ENCODE measurements around the gene BANP. TPM values are rescaled to one million over a fixed set of nuclear protein-coding genes. Genes with fewer than 3 reads are reported as not detected.
"Not testable (repeated sequence)": the region's sequence is repeated elsewhere in the genome, so short reads cannot be mapped to it uniquely, and the experiment has no call there.

Gene BANP
- total RNA-seq, 2 donors from 2014 or later: 14.7 to 20.9 TPM

DNA sequence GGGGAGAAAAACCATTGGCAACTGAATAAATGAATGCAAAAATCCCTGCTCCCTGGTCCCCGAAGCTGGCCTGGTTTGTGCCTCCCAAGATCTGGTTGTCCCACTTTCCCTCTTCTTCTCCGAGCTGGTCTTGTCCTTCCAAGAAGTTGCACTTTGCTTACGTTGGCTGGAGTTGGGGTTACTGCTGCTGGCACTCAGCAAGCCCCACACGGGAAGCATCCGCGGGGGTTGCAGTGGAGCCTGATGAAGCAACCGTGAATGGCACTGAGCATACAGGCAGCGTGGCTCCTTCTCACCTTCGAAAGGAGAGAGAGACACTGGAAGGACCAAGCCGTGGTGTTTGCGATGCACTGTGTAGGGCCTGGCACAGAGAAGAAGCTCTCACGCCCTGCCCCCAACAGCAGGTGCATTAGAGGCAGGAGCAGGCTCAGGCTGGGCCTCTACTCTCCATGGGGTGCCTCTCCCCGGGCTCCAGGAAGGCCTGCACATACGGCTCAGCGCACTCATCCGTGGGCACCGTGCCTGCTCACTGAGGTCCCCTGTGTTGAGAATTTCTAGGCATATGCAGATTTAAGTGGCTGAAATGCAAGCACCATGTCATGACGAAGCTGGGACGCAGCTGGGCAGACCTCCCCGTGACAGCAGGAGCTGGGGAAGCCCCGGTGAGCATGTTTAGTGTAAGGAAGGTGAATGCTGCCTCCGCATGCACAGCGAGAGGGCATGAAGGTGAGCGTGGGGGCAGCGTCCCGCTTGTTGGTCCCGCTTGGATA lies 27.0 kb upstream of the BANP start:
- intact Hi-C loops (cut with DNase I): no loop called here

DNA sequence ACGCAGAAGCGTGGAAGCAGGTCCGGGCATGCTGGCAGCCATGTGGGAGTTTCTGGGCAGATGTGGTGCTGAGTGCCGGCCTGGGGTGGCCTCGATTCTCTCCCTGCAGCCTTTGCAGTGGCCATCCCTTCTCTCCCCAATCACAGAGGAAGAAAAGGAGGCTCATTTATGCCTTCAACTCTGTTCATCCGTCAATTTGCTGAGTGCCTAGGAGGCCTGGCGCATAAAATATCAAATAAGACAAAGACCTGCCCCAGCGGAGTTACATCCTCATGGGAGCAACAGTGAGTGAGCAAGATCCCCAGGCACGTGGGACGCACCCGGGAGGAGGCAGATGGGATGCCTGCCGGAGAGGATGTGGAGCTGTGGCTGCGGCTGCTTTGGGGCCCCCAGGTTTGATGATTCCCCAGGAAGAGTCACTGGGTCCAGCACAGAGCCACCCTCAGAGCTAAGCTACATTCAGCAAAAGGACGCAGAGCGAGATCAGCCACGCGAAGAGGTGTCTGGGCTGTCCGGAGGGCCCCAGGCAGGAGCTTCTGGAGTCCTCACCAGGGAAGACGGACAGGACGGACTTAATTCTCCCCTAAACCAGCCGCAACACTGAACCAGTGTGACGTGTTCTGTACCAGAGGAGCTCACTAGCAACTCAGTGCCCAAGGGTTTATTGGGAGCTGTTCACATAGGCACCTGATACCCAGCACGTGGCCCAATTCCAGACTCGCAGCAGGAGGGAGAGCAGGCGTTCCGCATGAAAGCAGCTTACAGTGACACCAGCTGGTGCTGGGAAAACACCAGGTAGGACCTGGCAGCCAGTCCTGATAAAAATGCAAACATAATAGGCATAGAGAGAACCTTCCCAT lies 26.2 kb upstream of the BANP start:
- no peak for DNase-seq (ENCODE audit: low spot score)
- intact Hi-C loops (cut with DNase I): no loop called here

More for the DNA sequence above, 27.0 kb upstream of the BANP start:
- DNase-seq (ENCODE audit: low spot score): no peak

DNA sequence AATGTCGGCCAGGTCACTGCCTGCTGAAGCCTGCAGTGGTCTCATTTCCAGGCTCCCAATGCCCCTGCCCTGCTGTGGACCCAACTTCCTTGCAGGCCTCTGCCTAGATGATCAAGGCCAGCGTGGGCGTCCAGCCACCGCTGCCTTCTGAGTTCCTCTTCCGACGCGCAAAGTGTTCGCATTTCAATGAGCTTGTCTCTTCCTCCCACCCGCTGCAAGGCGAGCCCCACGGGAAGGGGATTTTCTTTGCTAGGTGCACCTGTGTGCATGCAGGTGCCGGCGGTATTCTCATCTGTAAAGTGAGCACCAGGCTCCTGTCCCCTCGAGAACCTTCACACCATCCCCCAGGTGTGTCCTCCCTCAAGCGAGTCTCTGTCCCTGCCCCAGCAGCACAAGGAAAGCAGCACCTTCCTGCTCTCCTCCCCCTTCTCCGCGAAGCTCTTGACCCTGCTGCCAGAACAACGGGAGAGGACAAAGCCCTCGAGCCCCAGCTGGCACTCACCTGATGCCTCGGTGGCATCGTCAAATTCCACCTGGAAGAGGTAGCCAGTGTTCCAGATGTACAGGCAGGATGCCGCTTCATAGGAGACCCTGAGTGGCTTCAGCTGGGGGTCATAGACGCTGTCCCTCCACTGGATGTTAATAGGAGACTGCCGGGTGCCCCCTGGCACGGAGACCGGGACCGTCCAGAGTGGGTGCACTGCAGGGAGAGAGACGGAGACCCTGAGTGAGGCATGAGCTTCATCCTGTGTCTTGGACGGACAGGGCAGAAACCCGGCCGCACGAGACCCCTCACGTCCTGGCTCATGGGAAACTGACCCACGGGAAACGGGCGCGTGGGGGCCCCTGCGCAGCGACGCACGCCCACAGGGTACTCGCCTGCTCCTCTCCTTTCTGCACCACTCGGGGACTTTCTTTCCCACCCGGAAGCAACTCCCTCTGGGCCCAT lies 24.7 kb upstream of the BANP start:
- intact Hi-C loops (cut with DNase I): no loop called here

DNA sequence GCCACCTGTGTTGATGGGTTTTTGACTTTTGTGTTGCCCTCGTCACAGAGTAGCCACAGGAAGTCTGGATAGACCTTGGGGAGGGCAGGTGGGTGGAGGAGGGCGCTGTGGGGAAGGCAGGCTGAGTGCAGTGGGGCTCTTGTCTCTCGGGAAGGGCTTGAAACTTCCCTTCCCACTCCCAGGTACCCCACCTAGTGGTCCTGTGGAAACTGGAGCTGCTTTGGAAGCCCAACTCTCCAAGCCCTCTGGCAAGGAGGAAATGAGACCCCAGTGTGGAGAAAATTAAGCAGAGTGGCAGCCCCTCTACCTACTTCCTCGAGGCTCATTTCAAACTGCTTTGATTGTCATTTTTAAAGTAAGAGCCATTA lies 24.1 kb upstream of the BANP start:
- intact Hi-C loops (cut with DNase I): no loop called here
- no peak for DNase-seq (ENCODE audit: low spot score)

More for the DNA sequence above, 24.7 kb upstream of the BANP start:
- DNase-seq (ENCODE audit: low spot score): no peak

DNA sequence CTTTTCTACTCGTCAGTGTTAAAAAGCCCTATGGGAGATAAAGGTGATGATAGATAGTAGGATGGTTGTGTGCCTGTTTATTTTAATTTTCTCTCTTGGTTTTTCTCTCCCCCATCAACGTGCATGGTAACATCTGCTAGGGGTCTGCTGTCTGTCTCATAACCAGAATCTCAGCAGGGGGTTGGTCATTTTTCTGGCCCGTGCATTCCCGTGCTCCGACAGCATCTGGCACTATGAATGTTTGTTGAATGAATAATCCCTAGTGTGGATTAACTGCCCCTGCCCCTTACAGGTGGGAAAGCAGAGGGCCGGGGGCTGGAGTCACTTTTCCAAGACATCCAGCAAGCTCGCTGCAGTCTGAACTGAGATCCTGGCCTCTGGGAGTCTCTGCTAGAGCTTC lies 21.2 kb upstream of the BANP start:
- intact Hi-C loops (cut with DNase I): no loop called here
- no peak for DNase-seq (ENCODE audit: low spot score)

DNA sequence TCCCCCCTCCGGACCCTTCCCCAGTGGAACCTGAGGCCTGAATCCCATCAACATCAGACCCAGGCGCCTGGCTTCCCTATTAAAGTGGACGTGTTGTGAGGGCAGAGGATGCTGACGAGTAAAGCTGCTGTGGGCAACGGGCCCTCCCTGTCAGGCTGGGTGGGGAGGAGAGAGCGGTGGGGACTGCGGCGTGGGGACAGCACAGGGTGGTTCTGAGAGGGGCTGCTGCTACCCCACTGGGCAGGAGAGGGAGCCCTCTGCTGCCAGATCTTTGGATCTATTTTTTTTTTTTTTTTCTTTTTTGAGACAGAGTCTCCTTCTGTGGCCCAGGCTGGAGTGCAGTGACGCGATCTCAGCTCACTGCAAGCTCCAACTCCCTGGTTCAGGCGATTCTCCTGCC lies 20.8 kb upstream of the BANP start:
- intact Hi-C loops (cut with DNase I): no loop called here

DNA sequence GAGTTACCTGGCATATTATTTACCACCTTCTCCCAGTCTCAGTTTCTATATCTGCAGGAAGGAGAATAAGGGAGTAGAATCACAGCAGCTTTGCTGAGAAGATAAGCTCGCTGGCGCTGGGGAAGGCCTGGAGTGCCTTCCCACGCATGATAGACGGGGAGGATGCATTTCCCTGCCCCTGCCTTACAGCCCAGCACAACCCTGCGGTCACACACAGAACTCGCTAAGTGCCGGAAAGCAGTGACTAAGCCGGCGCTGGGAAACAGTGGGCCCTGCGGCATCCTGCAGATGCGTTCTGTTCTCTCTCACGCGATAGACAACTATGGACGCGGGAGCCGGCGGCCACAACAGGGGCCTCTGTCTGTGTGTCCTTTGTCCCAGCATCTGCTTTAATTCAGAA lies 19.7 kb upstream of the BANP start:
- no peak for DNase-seq (ENCODE audit: low spot score)
- intact Hi-C loops (cut with DNase I): no loop called here

More for the DNA sequence above, 20.8 kb upstream of the BANP start:
- DNase-seq (ENCODE audit: low spot score): no peak

DNA sequence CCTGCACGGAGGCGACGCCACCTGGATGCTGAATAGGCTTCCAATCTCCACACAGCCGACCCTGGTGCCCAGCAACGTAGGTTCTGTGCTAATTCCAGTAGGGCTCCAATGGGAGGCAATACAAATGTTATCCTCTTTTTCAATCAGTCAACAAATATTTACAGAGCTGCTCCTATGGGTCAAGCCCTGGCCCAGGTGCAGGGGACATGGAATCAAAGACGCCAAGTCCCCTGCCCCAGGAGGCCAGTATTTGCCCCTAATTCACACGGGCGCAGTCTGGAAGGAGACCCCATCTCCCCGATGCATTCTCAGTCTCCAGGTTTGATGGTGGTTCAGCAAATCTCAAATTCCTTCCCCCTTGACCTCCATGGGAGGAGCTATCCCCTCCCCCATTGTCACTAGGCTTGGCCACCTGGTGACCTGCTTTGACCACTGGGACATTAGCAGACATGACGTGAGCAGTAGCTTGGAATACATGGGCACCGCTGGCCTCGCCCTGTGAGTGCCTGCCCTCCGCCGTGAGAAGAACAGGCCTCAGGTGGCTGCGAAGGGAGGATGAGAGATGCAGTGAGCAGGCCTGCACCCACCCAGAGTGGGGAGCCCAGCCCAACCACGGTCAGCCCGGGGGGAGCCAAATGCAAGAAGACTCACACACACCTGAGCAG lies 18.6 kb upstream of the BANP start:
- DNase-seq (ENCODE audit: low spot score); intact Hi-C loops (cut with DNase I): not testable (repeated sequence)

DNA sequence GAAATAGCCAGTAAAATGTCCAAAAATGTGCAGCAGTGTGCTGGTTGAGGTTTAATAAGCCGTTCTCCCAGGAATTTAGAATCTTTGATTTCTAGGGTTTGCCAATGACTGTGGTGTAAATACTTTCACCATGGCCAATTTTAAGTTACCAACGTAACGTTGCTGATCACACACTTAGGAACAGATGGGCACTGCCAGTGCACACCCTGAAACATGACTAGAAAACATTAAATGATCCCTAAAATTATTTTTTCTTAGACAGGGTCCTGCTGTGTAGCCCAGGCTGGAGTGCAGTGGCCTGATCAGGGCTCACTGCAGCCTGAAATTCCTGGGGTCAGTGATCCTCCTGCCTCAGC lies 18.1 kb upstream of the BANP start:
- DNase-seq (ENCODE audit: low spot score): no peak
- intact Hi-C loops (cut with DNase I): no loop called here

DNA sequence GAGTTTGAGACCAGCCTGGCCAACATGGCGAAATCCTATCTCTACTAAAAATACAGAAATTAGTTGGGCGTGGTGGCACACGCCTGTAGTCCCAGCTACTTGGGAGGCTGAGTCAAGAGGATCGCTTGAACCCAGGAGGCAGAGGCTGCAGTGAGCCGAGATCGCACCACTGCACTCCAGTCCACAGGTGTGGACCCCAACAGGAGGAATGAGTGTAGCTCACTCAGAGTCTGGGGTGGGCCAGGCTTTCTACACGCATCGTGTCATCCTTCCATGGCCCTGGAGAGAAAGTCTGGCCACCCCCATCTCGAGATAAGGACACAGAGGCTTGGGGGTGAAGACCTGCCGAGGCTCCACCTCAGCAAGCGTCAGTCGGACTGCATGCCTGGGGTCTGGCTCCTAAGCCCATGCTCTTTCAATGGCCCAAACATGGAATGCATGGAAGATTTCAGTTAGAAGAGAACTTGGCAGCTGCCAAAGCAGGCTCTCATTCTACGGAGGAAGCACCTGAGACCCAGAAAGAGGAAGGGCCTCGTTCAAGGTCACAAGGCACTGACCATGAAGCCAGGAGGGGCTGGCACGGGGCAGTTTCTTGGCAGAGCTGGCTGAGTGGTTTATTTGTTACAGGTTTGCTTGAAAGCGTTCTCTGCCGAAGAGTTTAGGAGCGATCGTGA lies 16.3 kb upstream of the BANP start:
- intact Hi-C loops (cut with DNase I); DNase-seq (ENCODE audit: low spot score): not testable (repeated sequence)

DNA sequence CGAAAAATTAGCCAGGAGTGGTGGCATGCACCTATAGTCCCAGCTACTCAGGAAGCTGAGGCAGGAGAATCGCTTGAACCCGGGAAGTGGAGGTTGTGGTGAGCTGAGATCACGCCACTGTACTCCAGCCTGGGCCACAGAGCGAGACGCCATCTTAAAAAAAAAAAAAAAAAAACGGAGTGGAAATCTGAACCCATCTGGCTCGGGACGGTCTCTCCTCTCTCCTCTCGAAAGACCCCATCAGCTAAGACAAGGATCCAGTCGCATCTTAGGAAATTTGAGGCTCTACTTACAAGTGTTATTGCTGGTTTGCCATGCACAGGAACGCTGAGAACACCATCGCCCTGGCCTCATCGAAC lies 15.2 kb upstream of the BANP start:
- DNase-seq (ENCODE audit: low spot score); intact Hi-C loops (cut with DNase I): not testable (repeated sequence)

DNA sequence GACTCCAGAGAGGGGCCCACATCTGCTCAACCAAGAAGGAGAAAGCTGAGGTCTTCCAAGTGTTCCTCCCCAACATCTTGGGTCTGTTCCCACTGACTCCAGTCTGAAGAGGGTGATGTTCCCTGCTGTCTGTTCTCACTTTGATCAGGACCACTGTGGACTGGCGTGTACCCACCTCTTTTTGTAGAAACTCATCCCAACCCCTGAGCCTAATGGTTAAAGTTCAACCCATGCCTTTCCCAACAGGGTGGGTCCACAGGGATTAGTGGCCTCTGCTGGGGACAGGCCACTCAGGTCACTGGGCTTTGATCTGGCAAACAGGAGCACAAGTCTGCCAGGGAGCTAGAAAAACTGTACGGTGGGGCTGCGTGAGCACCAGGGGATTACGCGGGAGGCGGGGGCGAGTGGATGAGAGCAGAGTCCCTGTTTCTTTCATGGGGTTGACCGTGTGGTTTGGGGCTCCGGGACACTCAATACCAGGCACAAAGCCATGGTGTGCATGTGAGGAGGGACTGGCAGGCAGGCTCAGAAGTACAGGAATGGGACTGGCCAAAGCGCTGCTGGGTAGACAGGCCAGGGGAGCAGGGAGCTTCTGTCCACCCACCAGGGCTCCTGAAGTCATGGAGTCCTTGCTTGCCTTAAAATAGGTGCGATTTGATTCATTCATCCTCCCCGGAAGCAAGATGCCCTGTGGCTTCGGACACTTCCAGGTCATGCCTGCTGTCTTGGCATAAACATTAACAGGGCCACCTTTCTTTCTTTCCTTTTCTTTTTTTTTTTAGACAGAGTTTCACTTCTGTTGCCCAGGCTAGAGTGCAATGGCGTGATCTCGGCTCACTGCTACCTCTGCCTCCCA lies 14.6 kb upstream of the BANP start, which contains the start of gene CA5A:
CA5A (minus strand) TSS at position 155 of the 856 bp plus-strand sequence; CDS start at position 76, 79 bp downstream.
- intact Hi-C loops (cut with DNase I): no loop called here
- no peak for DNase-seq (ENCODE audit: low spot score)

DNA sequence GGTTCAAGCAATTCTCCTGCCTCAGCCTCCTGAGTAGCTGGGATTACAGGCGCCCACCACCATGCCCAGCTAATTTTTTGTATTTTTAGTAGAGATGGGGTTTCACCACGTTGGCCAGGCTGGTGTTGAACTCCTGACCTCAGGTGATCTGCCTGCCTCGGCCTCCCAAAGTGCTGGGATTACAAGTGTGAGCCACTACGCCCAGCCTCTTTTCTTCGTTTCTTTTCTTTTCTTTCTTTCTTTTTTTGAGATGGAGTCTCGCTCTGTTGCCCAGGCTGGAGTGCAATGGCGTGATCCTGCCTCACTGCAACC lies 14.0 kb upstream of the BANP start:
- intact Hi-C loops (cut with DNase I): not testable (repeated sequence)

DNA sequence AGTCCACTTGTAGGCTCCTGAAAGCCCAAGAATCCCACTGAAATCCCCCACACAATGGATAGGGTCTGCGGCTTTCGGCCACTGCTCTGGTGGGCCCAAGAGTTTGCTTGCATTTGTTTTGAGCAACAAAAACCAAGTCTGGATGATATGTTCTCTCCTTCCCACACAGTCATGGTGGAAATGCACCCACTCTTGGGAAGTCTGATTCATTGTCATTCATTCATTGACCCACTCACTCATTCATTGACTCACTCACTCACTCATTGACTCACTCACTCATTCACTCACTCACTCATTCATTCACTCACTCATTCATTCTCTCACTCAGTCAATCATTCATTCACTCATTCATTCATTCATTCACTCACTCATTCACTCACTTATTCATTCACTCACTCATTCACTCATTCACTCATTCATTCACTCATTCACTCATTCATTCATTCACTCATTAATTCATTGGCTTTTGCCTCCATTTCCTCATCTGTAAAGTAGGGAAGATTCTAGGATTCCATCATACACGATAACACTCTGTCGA lies 12.8 kb upstream of the BANP start:
- no peak for DNase-seq (ENCODE audit: low spot score)
- intact Hi-C loops (cut with DNase I): no loop called here

More for the DNA sequence above, 14.0 kb upstream of the BANP start:
- DNase-seq (ENCODE audit: low spot score): not testable (repeated sequence)

DNA sequence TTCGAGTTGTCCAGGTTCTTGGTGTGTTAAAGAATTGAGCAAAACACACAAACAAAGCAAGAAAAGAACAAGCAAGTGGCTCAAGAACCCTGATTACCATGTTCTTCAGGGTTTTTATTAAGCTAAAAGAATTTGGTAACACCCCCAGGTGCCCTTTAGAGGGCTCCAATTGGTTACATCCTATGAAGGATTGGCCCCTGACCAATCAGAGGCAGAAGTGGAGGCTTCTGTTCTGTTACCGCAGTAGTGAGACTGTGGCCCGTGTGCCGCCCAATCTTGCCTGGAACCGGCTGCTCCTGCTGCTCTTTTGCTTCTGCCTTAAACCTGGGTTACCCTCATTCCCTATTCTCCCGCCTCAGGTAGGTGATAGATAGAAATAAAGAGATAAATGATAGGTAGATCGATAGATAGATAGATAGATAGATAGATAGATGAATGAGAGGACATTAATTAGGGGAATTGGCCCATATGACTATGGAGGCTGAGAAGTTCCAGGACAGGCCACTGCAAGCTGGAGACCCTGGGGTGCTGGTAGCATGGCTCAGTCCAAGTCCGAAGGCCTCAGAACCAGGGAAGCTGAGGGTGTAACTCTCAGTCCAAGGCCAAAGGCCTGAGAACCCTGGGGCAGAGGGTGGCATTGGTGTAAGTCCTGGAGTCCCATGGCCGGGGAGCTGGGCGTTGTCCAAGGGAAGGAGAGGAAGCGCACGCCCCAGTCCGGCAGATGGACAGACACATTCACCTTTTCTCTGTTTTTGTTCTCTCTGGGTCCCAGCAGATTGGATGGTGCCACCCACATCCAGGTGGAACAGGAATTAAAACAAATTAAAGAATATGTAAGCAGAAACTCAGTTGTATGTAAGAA lies 11.4 kb upstream of the BANP start:
- intact Hi-C loops (cut with DNase I): no loop called here
- DNase-seq (ENCODE audit: low spot score): no peak

DNA sequence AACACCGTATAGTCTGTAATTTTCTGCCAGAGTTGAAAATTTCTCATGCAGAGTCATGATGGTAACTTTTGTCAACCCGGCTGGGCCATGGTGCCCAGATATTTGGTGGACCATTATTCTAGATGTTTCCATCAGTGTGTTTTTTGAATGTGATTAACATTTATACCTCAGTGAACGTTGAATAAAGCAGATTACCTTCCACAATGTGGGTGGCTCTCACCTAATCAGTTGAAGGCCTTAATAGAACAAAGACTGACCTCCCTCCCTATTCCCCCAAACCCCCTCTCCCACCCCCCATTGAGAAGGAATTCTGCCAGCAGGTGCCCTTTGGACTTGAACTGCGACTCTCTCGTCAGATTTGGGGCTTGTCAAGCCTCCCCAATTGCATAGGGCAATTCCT lies 8.6 kb upstream of the BANP start:
- intact Hi-C loops (cut with DNase I): no loop called here
- no peak for DNase-seq (ENCODE audit: low spot score)
